GM19395 (cell line): Measurements from ENCODE around the gene PSAPL1.

Source experiments
- ATAC-seq: cut with Tn5 transposase; IDR thresholded peaks from one replicate; pipeline ENCODE4 v1.9.1; 2021; ENCODE audit warnings: mild to moderate bottlenecking, moderate library complexity; ENCODE audit not compliant: unreplicated experiment

PSAPL1 gene

DNA sequence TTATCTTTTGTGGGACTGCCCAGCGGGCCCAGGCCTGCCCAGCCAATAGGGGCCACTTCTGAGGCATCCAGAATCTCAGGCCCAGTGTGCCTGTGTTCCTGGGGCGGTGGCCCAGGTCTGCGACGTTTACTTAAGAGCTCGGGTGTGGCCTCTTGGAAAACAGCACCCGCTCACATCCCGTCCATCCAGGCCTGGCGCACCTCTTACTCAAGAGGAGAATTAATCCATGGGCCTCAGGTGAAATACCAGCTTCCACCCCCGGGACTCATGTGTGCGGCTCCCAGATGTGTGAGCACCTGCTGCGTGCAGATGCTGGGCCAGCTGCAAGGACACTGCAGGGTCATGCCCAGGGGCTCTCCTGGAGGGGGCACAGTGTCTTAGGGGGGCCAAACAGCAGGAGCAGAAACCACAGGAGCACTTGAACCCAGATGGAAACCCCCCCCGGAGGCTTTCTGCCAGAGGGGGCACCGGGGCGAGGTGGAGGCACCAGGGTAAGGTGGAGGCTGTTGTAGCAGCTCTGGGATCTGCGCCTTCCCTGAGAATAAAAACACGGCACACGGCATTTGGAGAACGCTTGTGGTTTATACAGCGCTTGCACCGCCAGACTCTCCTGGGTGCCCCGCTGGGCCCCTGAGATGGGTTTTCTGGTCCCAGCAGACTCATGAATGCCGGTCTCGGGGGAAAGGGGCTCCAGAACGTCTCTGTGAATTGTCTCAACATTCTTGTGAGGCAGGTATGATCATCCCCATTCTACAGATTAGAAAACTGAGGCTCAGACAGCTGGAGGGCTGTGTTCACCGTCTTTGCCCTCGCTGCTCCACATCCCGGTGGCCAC lies 2.8 kb downstream of the PSAPL1 start:
- ATAC-seq: no peak

GRCh38 chr4:7430965-7431695 lies 3.6 kb downstream of the PSAPL1 start:
- no peak for ATAC-seq

- ATAC-seq: no peak
These were observed 4.3 kb downstream of the PSAPL1 start for GRCh38 chr4:7430368-7430964.

DNA sequence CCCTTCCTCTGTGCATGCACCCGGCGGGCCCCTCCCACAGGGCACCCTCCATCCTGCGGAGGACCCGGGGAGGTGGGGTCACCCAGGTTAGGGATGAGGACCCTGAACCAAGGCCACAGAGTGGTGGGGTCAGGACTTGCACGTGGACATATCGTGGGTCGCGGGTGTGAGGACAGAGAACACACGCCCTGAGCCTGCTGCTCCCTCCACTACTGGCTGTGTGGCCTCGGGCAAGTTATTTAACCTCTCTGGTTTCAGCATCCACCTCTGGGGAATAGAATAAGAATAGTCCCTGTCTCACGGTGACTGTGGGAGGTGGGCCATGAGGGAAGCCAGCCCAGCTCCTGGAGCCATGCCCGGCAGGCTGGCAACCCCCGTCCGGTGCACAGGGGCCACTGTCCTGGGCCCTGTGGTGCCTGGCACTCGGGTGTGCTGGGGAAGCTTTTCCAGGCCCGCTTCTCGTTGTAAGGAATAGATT lies 5.1 kb downstream of the PSAPL1 start:
- no peak for ATAC-seq

- no peak for ATAC-seq
These were observed 5.7 kb downstream of the PSAPL1 start for GRCh38 chr4:7429069-7429416.

- ATAC-seq: no peak
These were observed 6.3 kb downstream of the PSAPL1 start for GRCh38 chr4:7428261-7429068.

DNA sequence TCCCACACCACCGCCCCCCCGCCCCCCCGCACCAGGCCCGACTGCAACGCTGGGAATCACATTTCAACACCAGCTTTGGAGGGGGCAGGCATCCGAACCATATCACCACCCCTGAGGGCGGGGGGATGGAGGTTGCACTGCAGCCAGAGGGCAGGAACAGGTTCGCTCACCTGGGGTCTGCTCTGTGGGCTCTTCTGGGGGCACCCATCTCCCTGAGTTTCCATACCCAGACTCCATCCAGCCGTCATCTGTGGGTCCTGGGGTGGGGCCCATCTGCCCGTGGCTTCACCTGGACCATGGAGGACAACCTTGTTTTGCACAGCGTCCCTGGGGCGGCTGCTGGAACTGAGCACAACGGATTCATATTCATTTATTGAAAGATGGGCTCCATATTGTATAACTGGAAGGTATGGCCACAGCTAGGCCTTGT lies 6.9 kb downstream of the PSAPL1 start:
- no peak for ATAC-seq

DNA sequence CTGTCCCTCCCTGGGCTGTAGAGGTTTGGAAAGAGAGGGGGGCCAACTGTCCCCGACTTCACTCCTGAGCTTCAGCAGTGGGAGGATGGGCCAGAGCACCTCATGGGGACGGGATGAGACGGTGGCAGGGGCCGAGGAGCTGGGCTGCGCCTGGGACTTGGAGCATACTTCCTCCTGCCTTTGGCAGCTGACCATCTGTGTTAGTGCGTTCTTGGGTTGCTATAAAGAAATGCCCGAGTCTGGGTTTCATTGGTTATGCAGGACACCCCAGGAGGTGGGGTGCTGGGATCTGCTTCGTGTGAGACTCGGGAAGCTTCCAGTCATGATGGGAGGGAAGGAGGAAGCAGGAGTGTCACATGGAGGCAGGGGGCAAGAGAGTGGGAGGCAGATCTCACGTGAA lies 7.4 kb downstream of the PSAPL1 start:
- no peak for ATAC-seq

DNA sequence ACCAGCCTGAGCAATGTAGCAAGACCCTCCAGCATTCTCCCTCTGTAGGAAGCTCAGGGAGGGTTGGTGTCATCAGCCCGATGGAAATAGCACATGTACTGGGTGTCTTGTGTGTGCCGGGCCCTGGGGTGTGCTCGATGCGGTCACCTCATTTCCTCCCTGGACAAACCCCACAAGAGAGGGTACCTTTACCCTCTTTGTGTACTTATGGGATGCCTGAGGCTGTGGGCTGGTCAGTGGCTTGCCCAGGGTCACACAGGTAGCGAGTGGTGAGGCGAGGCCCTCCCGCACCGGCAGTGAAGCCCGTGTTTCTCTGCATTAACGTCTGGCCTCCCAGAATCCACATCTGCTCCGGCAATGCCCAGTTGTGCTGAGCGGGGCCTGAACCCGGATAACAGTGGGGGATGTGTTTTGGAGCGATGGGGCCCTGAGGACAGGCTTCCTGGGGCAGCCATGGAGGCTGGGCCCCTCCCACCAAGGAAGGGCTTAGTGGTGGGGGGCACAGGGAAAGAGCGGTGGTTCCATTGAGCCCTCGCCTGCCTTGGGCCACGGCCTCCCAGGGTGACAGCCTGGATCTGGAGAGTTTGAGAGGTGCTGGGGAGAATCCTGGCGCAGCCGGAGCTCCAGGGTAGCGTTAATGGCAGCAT lies 8.1 kb downstream of the PSAPL1 start:
- ATAC-seq: no peak

- ATAC-seq: no peak
These were observed 8.9 kb downstream of the PSAPL1 start for GRCh38 chr4:7425591-7426468.

DNA sequence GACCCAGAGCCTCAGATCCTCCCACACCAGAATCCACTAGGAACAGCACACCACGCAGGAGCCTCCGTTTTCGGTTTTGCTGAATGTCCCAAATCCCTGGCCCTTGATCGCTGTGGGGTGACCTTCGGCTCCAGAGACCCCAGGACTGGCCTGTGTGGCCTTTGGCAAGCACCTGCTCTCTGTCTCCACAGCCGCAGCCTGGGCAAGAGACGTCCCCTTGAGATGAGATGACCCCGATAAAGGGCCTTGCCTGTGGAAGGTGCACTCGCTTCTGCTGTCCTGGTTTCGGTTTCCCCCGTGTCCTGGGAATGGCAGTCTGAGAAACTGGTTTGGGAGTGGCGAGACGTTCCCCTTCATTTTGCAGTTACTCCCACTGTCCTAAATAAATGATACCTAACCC lies 9.6 kb downstream of the PSAPL1 start:
- ATAC-seq: no peak

DNA sequence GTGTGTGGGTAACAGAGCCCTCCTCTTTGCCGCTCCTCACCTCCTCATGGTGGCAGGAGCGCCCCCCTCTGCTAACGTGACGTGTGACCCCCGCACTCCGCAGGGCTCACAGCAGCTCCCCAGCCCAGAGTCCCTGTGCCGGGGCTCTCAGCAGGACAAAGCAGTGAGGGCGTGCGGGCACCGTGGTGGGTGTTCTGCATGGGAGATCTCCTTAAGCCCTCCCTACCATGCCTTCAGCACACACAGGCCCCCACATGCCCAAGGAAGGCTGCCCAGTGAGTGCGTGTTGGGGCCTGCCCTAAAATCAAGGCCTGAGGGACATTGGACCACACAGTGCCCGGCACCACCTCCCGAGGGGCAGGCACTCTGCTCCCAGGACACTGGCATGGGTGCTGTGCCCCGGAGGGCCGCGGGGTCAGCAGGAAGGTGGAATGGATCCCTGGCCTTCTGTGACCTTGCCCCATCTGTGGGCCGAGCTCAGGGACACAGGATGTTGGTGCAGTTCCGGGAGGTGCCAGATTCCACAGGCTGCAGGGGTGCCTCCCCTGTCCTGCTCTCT lies 10.1 kb downstream of the PSAPL1 start:
- ATAC-seq: no peak

- no peak for ATAC-seq
These were observed 10.8 kb downstream of the PSAPL1 start for GRCh38 chr4:7423801-7424552.

DNA sequence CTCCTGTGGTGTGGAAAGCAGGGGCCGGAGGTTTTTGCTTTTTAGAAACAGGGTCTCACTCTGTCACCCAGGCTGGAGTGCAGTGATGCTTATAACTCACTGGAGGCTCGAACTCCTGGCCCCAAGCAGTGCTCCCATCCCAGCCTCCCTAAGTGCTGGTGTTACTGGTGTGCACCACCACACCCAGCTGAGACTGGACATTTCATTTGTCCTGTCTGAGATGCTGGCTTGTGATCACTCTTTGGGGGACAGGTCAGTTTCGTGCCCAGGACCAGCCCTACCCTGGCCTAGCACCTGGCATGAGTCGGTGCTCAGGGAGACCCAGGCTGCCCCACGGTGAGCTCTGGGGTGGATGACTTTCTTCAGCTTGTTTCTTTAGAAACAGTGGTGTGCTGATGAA lies 11.3 kb downstream of the PSAPL1 start:
- ATAC-seq: no peak

- no peak for ATAC-seq
These were observed 11.9 kb downstream of the PSAPL1 start for GRCh38 chr4:7422898-7423180.

GRCh38 chr4:7422151-7422897 lies 12.4 kb downstream of the PSAPL1 start:
- ATAC-seq: no peak

DNA sequence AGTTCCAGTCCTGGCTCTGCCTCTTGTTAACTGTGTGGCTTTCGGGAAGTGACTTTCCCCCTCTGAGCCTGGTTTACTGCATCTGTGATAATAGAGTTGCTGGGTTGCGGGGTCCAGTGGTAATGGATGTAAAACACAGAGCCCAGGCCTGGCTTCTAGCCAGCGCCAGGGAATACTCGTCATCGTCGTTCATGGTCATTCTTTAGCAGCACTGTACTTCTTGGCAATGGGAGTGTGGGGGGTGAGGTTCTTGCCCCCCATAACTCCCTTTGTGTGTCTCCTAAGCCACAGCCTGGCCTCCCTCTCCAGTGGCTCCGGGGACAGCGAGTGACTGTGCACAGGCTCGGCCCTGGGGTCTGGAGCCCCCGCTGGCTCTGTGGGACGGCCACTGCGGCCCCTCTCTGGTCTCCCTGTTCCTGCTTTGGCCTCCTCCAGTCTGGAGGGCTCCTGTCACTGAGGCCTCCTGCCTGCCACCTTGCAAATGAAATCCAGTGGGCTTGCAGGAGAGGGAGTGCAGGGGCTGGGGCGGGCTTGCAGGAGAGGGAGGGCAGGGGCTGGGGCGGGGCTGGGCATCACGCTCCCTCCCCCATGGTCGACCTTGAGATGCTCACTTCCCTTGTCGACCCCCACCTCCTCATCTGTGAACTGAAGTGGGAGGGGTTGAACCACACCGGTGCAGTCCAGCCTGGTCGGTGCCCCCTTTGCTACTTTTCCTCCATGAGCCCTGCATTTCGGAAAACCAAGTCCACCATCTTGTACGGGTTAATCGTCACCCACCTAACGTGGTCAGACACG lies 13.2 kb downstream of the PSAPL1 start:
- ATAC-seq: no peak
